Non-pigmented ciliary epithelial cell (primary cell): ENCODE measurements around the gene APOBEC3B.
"Not testable (repeated sequence)": the region's sequence is repeated elsewhere in the genome, so short reads cannot be mapped to it uniquely, and the experiment has no call there.

ENCODE experiments used
- DNase-seq: peaks from one replicate; pipeline ENCODE4 v3.0.0-alpha.2; 2010; ENCODE audit warnings: low read depth

APOBEC3B gene

GRCh38 chr22:39031434-39032295, 49.5 kb downstream of the APOBEC3B start:
- not testable (repeated sequence) for DNase-seq

GRCh38 chr22:39037071-39037470, 54.9 kb downstream of the APOBEC3B start:
- DNase-seq = not testable (repeated sequence)

- no peak for DNase-seq
Observed at GRCh38 chr22:39039306-39040126, 57.4 kb downstream of the APOBEC3B start.

GRCh38 chr22:39040155-39040537, 58.0 kb downstream of the APOBEC3B start:
- not testable (repeated sequence) for DNase-seq

GRCh38 chr22:39040538-39041296, 58.6 kb downstream of the APOBEC3B start, which contains the start of gene APOBEC3F:
Gene APOBEC3F (plus strand): TSS chr22:39040864. CDS start chr22:39040961, 97 bp downstream.
- DNase-seq = not testable (repeated sequence)

GRCh38 chr22:39041908-39042307, 59.8 kb downstream of the APOBEC3B start:
- DNase-seq = no peak
